Activated CD8-positive, alpha-beta memory T cell treated with anti-CD3 and anti-CD28 coated beads for 36 hours (primary cell): Measurements from ENCODE around the gene SLC13A3. TPM values are rescaled to one million over a fixed set of nuclear protein-coding genes. Genes with fewer than 3 reads are reported as not detected.

Experiments used
- CTCF ChIA-PET: fragments of 350-600 bp; sonication (Branson Sonifier 250); formaldehyde crosslinking; loops from one replicate; lab custom pipeline; 2021; ENCODE audit warnings: antibody characterized with exemption; lab: Charles Lee
- POLR2A ChIA-PET: fragments of 350-600 bp; sonication (Branson Sonifier 250); formaldehyde crosslinking; loops from one replicate; lab custom pipeline; 2021; ENCODE audit warnings: antibody characterized with exemption; lab: Charles Lee
- total RNA-seq, 2 experiments: library from RNA; stranded (reverse); gene quantifications; one replicate each; pipeline ENCODE4 v1.2.3, GENCODE V29; 2021

SLC13A3 gene
- total RNA-seq, 2 experiments from 2014 or later: not detected

DNA sequence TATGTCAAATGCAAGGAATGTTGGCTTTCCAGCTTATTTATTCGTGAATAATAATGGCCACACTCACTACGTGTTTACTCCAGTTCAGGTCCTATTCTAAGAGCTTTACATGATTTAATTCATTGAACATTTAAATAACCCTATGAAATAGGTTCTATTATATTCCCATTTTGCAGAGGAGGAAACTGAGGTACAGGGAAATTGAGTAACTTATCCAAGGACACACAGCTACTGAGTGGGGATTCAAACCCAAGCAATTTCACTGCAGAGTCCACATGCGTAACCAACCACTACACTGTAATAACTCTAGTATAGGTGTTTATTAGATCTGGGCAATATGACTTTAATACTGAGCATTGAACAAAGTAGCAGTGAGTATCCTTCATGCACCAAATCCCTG lies 12.3 kb upstream of the SLC13A3 start:
- ChIA-PET POLR2A (no interaction called here), CTCF (no interaction called here)

DNA sequence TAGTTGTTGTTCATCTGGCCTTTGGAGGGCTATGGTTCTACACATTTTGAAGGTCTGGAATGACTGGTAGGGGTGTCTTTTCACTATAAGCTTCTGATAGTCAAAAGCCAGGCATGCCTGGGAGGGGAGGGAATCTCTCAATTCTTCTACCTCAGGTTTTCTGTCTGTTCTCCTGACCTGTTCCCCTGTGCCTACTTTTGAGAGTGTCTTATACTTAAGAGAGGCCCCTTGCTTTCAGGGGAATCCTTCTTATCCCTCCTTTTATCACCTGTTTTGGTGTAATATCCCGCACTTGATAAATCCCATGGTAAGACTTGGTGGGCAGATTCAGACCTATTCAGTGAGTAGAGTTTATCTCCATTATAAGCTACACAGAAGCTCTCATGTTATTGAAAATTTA lies 10.4 kb upstream of the SLC13A3 start:
- POLR2A ChIA-PET: interaction anchor here (1.4 kb wide), 1 partner anchor 11 kb away, joined by 3 read pairs; no protein-coding TSS in a partner anchor

DNA sequence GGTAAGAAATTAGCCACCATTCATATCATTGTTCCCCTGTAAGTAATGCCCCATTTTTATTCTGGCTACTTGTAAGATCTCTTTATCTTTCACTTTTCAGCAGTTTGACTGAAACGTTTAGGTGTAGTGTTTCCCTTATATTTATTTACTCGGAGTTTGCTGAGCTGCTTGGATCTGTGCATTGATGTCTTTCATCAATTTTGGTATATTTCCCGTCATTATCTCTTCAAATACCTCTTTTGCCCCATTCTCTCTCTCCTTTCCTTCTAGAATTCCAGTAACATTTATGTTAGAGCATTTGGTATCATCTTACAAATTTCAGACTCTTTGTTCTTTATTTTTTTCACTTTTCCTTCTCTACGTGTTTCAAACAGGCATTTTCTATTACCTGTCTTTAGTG lies 9.2 kb upstream of the SLC13A3 start:
- ChIA-PET CTCF (no interaction called here), POLR2A (no interaction called here)

More for the DNA sequence above, 10.4 kb upstream of the SLC13A3 start:
- CTCF ChIA-PET: interaction anchor here (1.0 kb wide), 1 partner anchor 8 kb away, joined by 3 read pairs; no protein-coding TSS in a partner anchor

DNA sequence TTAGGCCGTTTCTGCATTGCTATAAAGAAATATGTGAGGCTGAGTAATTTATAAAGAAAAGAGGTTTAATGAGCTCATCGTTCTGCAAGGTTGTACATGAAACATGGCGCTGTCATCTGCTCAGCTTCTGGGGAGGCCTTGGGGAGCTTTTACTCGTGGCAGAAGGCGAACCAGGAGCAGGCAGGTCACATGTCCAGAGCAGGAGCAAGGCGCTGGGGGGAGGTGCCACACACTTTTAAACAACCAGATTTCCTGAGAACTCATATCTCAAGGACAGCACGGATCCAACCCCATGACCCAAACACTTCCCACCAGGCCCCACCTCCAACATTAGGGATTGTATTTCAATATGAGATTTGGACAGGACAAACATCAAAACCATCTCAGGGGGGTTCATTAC lies 6.4 kb upstream of the SLC13A3 start:
- ChIA-PET CTCF (interaction anchor here (0.6 kb wide), 1 partner anchor 42 kb away, joined by 3 read pairs; no protein-coding TSS in a partner anchor), POLR2A (no interaction called here)

DNA sequence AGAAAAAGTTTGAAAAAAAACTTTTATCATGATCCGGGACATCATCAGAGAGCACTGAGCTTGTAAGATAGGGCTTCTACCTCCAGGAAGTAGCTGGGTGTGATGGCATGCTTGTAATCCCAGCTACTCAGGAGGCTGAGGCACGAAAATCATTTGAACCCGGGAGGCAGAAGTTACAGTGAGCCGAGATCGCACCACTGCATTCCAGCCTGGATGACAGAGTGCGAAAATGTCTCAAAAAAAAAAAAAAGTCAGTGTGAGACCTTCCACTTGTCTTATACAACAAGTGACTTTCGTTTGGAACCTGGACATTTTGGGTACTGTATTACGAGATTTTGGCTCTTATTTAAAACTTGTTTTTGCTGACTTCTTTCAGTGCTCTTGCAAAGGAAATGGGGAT lies 5.9 kb upstream of the SLC13A3 start:
- CTCF ChIA-PET: no interaction called here
- POLR2A ChIA-PET: no interaction called here

DNA sequence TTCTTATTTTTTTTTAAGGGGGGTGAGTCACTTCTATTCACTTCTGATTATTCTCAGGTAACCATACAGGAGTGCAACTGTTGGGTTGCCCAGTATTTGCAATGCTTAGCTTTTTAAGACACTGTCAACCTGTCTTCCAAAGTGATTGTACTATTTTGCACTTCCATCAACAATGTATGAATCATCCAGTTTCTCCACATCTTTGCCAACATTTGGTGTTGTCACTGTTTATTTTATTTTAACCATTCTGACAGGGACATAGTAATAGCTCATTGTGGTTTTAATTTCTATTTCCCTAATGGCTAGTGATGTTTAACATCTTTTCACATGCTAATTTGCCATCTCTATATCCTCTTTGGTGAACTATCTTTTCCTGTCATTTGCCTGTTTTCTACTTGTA lies 1.4 kb upstream of the SLC13A3 start:
- ChIA-PET CTCF (interaction anchor here (1.2 kb wide), 1 partner anchor 9 kb away, joined by 3 read pairs; no protein-coding TSS in a partner anchor), POLR2A (no interaction called here)

DNA sequence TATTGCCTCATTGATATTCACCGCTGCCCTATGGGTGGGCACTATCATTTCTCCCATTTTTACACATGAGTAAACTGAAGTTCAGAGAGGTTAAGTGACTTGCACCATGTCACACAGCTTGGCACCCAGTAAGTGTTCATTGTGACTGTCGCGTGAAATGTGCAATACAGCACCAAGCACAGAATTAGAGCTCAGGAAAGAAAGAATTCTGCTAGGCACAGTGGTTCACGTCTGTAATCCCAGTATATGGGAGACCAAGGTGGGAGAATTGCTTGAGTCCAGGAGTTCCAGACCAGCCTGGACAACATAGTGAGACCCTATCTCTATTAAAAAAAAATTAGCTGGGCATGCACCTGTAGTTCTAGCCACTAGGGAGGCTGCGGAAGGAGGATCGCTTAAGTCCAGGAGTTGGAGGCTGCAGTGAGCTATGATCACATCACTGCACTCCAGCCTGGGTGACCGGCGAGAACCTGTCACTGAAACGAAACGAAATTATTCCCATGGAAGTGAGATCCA lies 626 bp downstream of the SLC13A3 start:
- POLR2A ChIA-PET: no interaction called here

DNA sequence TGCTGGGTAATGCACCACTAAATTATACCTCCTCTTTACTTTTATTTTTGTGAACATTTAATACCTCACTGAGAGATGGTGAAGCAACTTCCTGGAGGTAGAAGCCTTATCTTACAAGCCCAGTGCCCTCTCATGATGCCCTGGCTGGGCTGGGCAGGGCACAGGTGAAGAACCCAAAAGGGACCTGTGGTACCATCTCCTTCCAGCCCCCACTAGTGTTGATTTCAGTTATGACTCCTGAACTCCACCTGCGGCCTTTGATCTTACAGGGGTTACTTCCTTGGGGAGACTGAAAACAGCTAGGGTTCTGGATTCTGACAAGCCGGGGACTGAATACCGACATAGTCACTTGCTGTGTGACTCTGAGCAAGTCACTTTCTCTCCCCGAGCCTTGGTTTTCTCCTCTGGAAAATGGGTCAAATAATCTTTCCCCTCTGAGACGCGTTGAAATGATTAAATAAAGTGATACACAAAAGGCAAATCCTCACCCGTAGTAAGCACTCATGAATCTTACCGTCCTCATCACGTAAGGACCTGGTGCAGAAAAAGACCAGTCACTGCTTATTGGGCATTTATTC lies 1.2 kb downstream of the SLC13A3 start:
- CTCF ChIA-PET: no interaction called here
- POLR2A ChIA-PET: no interaction called here

More for the DNA sequence above, 626 bp downstream of the SLC13A3 start:
- CTCF ChIA-PET: no interaction called here

DNA sequence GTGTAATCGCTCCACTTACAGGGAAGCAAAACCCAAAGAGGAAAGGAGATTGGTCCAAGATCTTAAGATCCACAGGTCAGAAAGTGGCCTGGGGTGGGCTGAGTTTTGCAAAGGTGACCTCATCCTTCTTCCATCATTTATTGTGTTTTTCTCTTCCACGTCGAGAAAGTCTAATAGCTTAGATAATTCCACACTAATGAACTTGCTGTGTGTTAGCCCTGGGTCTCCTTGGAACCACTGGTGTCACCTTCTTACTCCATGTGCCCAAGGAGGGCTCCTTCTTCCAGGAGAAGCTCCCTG lies 1.7 kb downstream of the SLC13A3 start:
- POLR2A ChIA-PET: no interaction called here
- CTCF ChIA-PET: no interaction called here

DNA sequence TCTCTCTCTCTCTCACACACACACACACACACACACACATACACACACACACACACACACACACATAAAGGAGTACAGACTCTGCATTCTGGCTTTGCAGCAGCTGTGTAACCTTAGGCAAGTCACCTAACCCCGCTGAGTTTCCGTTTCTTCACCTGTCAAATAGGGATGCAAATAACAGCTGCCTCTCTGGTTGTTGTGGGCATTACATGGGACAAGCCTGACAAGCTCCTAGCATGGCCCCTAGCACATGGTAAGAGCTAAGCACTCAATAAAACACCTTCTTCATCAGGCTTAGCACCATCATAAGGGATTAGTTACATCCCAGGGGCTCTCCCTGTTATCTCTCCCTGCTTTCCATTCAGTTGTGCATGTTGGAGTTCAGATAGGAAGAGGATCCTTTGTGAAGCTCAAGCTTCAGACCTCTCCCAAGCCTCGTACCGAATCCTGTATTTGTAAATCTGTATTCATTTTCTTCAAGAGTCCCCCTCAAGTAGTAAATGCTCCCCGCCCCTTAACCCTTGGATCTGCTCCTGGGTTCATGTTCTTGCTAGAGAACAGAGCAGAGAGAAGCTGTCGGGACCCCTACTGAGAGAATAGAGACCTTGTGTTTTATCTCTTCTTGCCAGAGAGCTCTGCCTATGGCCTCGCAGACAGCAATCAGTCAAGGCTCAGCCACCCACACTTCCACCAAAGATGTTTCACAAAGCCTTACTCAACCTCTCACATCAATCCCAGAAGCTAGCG lies 2.2 kb downstream of the SLC13A3 start:
- ChIA-PET POLR2A (no interaction called here), CTCF (no interaction called here)

DNA sequence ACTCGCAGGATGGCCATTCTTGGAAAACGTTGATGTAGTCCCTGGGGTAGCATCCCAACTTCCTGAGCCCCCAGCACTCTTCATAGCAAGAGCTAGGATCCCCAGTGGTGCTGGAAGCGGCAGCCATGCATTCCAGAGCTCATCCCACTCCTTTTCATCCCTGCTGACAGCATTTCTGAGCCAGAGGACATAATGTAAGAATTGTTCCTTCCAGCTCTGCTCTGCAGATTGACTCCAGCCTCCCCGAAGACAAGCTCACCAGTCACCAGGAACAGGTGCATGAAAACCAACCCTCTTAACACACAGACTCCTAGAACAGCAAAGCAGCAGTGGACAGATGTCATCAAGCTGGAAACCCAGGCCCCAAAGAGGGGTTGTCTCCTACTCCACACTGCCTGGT lies 3.8 kb downstream of the SLC13A3 start:
- CTCF ChIA-PET: no interaction called here
- POLR2A ChIA-PET: no interaction called here

DNA sequence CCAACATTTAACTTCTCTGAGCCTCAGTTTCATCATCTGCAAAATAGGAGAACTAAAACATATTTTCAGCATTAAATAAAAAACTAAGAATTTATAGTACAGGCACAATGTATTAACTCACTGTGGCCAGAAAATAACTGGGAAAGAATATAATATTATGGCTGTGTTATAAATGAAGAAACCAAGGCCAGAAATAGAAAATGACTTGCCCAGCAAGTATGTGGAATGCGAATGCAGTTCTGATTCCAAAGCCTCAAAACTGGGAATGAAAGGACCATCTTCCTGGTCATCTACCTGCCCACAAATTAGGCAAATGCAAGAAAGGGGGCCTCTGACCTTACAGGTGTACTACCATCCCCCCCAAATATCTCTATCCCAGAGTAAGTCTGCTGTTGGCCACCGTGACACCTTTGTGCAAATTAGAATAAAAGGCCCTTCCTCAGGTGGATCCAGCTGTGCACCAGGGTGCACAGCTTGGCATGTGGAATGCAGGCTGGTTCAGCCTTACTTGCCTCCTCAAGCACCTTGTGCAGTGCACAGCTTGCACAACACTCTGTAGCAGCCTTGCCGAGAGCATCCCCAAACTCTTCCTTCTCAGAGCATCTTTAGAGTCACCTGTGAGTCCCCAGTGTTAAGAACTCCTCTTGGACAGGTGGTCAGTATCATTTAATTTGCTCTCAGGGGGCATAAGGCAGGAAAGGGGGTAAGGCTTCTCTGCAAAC lies 4.4 kb downstream of the SLC13A3 start:
- POLR2A ChIA-PET: no interaction called here
- CTCF ChIA-PET: no interaction called here

DNA sequence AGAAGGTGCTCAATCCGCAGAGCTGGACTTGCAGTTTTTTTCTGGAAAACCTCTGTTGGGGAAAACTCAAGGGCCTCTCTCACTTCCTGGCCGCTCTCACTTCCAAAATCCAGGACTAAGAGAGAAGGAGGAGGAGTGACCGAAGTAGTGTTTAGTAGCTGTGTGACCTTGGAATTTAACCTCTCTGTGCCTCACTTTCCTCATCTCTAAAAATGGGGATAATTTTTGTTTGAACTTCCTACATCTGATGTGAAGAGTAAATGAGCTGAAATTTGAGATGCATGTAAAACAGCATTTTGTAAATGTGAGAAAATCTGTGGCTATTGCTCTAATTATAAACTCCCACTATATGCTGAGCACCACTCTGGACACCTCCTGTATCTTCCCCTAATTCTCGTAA lies 5.1 kb downstream of the SLC13A3 start:
- CTCF ChIA-PET: no interaction called here
- POLR2A ChIA-PET: no interaction called here

DNA sequence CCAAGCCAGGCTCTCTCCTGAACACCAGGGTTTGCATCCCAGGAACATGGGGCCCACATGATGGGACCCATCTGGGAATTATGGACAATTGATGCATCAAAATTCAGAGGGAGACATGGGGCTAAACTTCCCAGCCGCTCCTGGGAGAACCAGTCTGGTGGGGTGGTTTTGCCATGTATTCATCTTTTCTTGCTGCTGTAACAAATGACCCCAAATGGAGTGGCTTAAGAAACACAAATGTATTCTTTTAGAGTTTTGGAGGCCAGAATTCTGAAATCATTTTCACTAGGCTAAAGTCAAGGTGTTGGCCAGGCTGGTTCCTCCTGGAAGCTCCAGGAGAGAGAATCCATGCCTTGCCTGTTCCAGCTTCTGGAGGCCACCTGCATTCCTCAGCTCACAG lies 6.5 kb downstream of the SLC13A3 start:
- POLR2A ChIA-PET: no interaction called here
- CTCF ChIA-PET: no interaction called here

DNA sequence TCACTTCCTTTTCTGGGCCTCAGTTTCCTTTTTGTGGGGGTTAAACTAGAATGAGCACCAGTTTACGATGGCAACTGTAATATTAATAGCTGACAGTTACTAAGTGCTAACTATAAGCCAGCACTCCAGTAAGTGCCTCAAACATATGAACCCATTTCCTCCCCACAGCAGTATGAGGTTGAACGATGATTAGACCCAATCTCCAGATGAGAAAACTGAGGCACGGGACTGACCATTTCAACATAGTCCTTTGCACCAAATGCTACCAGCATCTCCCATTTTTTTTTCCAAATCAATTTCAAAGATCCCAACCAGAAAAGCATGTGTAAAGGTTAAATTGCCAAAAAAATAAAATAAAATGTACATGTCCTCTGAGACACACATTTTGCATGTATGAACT lies 7.1 kb downstream of the SLC13A3 start:
- POLR2A ChIA-PET: no interaction called here
- CTCF ChIA-PET: no interaction called here

DNA sequence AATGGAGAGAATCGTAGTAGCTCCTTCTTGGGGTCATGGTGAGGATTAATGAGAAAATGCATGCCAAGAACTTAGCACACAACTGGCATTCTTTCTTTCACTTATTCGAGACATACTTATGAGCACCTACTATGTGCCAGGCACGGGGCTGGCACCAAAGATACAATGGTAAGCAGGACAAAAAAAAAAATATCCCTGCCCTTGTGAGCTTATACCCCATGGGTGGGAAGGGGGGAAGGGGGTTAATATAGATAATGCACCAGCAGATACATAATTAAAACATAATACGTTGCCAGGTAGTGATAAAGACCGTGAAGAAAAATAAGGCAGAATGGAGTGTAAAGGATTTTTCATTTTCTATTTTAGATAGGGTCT lies 8.3 kb downstream of the SLC13A3 start:
- POLR2A ChIA-PET: no interaction called here

DNA sequence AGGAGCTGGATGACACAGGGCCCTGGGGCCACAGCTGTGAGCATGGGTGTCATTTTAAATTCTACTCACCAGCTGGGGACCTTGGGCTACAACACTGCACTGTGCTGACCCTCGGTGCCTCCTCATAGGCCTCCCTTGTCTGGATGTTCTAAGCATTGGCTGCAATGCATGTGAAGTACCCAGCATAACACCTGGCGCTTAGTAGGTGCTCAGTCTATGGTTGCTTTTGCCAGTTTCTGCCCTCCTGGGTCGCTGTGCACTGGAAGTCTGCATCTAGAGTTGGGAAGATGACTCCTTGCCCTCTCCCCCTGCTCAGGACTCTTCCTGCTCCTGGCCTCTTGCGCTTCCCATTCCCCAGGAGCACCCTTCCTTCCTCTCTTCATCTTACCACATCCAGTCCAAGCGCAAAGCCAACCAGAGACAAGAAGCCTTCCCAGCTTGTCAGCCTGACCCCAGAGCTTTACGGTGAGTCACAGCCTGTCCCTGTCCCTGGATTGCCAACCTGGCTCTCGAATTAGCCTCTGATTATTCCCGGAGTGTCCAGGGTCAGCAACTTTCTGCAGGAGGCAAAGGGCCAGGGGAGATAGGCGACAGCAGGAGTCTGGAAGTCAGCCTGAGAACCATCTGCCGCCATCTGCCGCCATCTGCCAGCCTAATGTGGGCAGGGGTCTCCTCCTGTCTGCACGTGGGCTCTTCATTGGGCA lies 8.8 kb downstream of the SLC13A3 start:
- ChIA-PET CTCF (interaction anchor here (1.2 kb wide), 1 partner anchor 38 kb away, joined by 3 read pairs; no protein-coding TSS in a partner anchor), POLR2A (no interaction called here)

More for the DNA sequence above, 8.3 kb downstream of the SLC13A3 start:
- CTCF ChIA-PET: interaction anchor here (1.2 kb wide), 1 partner anchor 39 kb away, joined by 3 read pairs; no protein-coding TSS in a partner anchor

DNA sequence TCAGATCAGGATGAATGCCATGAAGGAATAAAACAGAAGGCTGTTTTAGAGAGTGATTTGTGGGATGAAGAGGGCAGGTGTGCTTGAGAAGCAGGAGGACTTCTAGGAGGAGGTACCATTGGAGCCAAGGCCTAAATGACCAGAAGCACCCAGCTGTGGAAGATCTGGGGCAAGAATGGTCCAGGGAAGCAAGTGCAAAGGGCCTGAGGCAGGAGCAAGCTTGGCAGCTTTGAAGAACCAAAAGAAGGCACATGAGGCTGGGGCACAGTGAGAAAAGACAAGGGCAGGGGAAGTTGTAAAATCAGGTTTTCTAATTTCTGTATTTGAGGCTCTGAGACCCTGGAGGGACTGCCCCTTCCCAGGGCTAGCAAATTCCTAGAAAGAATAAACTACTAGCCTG lies 9.8 kb downstream of the SLC13A3 start:
- ChIA-PET POLR2A (no interaction called here), CTCF (no interaction called here)

DNA sequence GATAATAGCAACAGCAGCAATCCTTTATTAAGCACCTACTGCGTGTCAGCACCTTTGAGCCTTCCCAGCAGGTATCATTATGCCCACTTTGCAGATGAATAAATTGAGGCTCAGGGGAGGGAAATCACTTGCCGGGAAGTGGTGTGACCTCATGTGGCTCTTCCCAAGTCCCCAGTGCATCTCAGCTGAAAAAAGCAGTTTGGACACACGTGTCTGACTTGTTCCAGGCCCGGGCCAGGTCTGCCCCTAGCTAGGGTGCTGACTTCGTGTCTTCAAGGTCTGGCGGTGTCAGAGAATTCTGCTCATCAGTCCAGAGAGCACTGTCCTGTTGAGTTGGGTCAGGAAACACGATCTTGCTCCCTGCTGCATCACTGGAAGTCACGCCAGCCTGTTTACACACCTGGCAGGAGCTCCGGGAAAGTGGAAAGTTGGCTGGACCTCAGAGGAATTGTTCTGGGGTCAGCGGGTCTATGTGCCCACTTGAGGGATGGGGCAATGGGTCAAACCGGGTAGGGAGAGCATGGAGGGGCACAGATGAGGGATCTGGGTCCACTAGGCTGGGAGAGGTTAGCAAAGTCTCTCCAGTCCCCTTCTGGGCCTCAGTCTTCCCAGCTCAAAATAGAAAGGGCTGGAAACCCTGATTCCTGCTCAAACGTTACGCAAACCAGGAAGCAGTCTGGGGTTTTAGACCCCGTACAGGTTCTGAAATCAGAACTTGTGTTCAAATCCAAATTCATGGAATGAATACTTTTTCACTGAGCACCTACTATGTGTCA lies 10.5 kb downstream of the SLC13A3 start:
- ChIA-PET POLR2A (no interaction called here), CTCF (no interaction called here)
